ENCODE measurements around the gene TTC12. TPM values are rescaled to one million over a fixed set of nuclear protein-coding genes. Genes with fewer than 3 reads are reported as not detected.

TTC12 gene
- total and polyA plus RNA-seq, 4 donors, result 6.4 to 43.2 (median 19.0) TPM

- Histone ChIP-seq H3K4me1 (ENCODE audit: control insufficient read depth in 5 of 5, insufficient read depth in 5 of 5, low read length in 5 of 5) (peaks cover 0 to 11% (median 0%) of the 10 kb centered on the region in 5 donors), H3K9me3 (ENCODE audit: control insufficient read depth in 4 of 4, insufficient read depth in 3 of 4, low read length in 3 of 4) (peaks cover 0 to 5% (median 4%) of the 10 kb centered on the region in 4 donors), H3K27ac (ENCODE audit: low read depth in 1 of 2, low read length in 1 of 2) (no peak overlapping the region), H3K9ac (ENCODE audit: insufficient read depth in 1 of 2, low read length in 2 of 2) (peak overlapping the region in 1 of 2 donors; percentile 11), H3K36me3 (ENCODE audit: control insufficient read depth in 4 of 4, insufficient read depth in 4 of 4, low read length in 4 of 4) (peaks cover 7 to 16% (median 12%) of the 10 kb centered on the region in 4 donors), H3K4me3 (no peak overlapping the region), H3K27me3 (ENCODE audit: control insufficient read depth in 3 of 3, insufficient read depth in 3 of 3, low read length in 2 of 3) (no peaks in the 10 kb centered on the region)
- ATAC-seq (ENCODE audit: insufficient read depth, low FRiP score), result no peak
- peak; percentile 27 to 58 (median 43) for DNase-seq
- WGBS, 2 donors, result 85 to 92% methylated on average over 4 of the region's 4 CpGs
- TF ChIP-seq, protein P1, sequence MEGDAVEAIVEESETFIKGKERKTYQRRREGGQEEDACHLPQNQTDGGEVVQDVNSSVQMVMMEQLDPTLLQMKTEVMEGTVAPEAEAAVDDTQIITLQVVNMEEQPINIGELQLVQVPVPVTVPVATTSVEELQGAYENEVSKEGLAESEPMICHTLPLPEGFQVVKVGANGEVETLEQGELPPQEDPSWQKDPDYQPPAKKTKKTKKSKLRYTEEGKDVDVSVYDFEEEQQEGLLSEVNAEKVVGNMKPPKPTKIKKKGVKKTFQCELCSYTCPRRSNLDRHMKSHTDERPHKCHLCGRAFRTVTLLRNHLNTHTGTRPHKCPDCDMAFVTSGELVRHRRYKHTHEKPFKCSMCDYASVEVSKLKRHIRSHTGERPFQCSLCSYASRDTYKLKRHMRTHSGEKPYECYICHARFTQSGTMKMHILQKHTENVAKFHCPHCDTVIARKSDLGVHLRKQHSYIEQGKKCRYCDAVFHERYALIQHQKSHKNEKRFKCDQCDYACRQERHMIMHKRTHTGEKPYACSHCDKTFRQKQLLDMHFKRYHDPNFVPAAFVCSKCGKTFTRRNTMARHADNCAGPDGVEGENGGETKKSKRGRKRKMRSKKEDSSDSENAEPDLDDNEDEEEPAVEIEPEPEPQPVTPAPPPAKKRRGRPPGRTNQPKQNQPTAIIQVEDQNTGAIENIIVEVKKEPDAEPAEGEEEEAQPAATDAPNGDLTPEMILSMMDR (IDR thresholded peaks at IDR 0.05; ENCODE audit: control extremely low read depth, extremely low read depth), result no peak
These were observed 37.1 kb downstream of the TTC12 start for GRCh38 chr11:113351480-113351879.

DNA sequence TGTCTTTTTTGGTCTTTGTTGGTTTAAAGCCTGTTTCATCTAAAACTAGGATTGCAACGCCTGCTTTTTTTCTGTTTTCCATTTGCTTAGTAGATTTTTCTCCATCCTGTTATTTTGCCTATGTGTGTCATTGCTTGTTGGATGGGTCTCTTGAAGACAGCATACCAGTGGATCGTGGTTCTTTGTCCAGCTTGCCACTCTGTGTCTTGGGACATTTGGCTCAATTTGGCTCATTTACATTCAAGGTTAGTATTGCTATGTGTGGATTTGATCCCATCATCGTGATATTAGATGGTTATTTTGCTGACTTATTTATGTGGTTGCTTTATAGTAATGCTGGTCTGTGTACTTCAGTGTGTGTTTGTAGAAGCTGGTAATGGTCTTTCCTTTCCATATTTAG lies 41.8 kb downstream of the TTC12 start:
- H3K4me3 ChIP-seq, result no peak overlapping the region
- H3K9ac ChIP-seq (ENCODE audit: insufficient read depth in 1 of 2, low read length in 2 of 2), result no peak overlapping the region
- ATAC-seq (ENCODE audit: insufficient read depth, low FRiP score), result no peak
- H3K27me3 ChIP-seq (ENCODE audit: control insufficient read depth in 3 of 3, insufficient read depth in 3 of 3, low read length in 2 of 3), result no peaks in the 10 kb centered on the region
- TF ChIP-seq, protein P1 (IDR thresholded peaks at IDR 0.05; ENCODE audit: control extremely low read depth, extremely low read depth), result no peak
- no peaks in the 10 kb centered on the region for H3K4me1 ChIP-seq (ENCODE audit: control insufficient read depth in 5 of 5, insufficient read depth in 5 of 5, low read length in 5 of 5)
- peaks cover 13 to 31% (median 25%) of the 10 kb centered on the region in 4 donors for H3K36me3 ChIP-seq (ENCODE audit: control insufficient read depth in 4 of 4, insufficient read depth in 4 of 4, low read length in 4 of 4)
- H3K9me3 ChIP-seq (ENCODE audit: control insufficient read depth in 4 of 4, insufficient read depth in 3 of 4, low read length in 3 of 4), result peaks cover 0 to 5% (median 5%) of the 10 kb centered on the region in 4 donors
- H3K27ac ChIP-seq (ENCODE audit: low read depth in 1 of 2, low read length in 1 of 2), result no peak overlapping the region
- DNase-seq, result no peak
- 92 to 98% methylated on average over 3 of the region's 3 CpGs for WGBS, 2 donors

DNA sequence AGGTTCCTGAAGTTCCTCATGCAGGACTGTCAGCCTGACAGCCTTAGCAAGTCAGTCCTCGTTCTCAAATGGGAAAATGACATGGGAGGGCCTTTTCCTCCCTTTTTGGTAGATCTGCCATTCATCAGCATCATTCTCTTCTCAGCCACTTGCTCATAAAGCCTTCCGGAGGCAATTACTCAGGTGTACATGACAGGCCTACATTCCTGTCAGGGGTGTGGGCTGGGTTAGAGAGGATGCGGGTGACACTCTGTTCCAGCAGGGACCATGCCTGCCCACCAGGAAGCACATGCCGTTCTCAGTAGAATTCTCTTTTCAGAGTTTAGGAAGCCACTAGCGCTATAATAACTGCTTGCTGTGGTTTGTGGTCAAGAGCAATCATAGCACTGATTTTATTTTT lies 49.0 kb downstream of the TTC12 start:
- TF ChIP-seq, protein P1 (IDR thresholded peaks at IDR 0.05; ENCODE audit: control extremely low read depth, extremely low read depth), result no peak
- Histone ChIP-seq H3K4me1 (ENCODE audit: control insufficient read depth in 5 of 5, insufficient read depth in 5 of 5, low read length in 5 of 5) (no peaks in the 10 kb centered on the region), H3K4me3 (no peak overlapping the region), H3K36me3 (ENCODE audit: control insufficient read depth in 4 of 4, insufficient read depth in 4 of 4, low read length in 4 of 4) (peaks cover 15 to 60% (median 20%) of the 10 kb centered on the region in 4 donors), H3K9me3 (ENCODE audit: control insufficient read depth in 4 of 4, insufficient read depth in 3 of 4, low read length in 3 of 4) (peaks cover 0 to 2% (median 0%) of the 10 kb centered on the region in 4 donors), H3K27ac (ENCODE audit: low read depth in 1 of 2, low read length in 1 of 2) (no peak overlapping the region), H3K9ac (ENCODE audit: insufficient read depth in 1 of 2, low read length in 2 of 2) (no peak overlapping the region), H3K27me3 (ENCODE audit: control insufficient read depth in 3 of 3, insufficient read depth in 3 of 3, low read length in 2 of 3) (no peaks in the 10 kb centered on the region)
- ATAC-seq (ENCODE audit: insufficient read depth, low FRiP score) (no peak), DNase-seq (no peak)
- 50 to 68% methylated on average over 5 of the region's 5 CpGs for WGBS, 2 donors
